ENCODE results near the gene YPEL2.

GRCh38 chr17:59341922-59342321, 10.5 kb downstream of the YPEL2 start:
- TF ChIP-seq CTCF (optimal IDR thresholded peaks at IDR 0.05 in 1 of 3, IDR thresholded peaks at IDR 0.05 in 1 of 3, conservative IDR thresholded peaks at IDR 0.05 in 1 of 3; ENCODE audit: extremely low read depth in 1 of 3, insufficient read depth in 2 of 3, low read length in 3 of 3) (no peak), EZH2 (IDR thresholded peaks at IDR 0.05; ENCODE audit: low read length) (no peak)

All from keratinocyte (primary cell).